ENCODE results near the gene ATP11A.

- no peak for TF ChIP-seq CTCF (IDR thresholded peaks at IDR 0.05 in 8 of 11, conservative IDR thresholded peaks at IDR 0.05 in 3 of 11)
- no peak for TF ChIP-seq POLR2A (IDR thresholded peaks at IDR 0.05)
These were observed 190.4 kb downstream of the ATP11A start for GRCh38 chr13:112880221-112880641.
